Measurements from ENCODE around the gene RGS10.

- no peak for TF ChIP-seq EZH2 (IDR thresholded peaks at IDR 0.05; ENCODE audit: insufficient read depth, poor library complexity, severe bottlenecking)
- no peak for TF ChIP-seq EZH2phosphoT487 (IDR thresholded peaks at IDR 0.05; ENCODE audit: insufficient read depth, low read depth)
Measured at GRCh38 chr10:119562097-119562496, 19.6 kb upstream of the RGS10 start.

Data from GM23248 (cell line).